ENCODE measurements around the gene GIMAP1. TPM values are rescaled to one million over a fixed set of nuclear protein-coding genes. Genes with fewer than 3 reads are reported as not detected.

Gene GIMAP1
- total and polyA plus RNA-seq, 2 experiments from 2014 or later: not detected

DNA sequence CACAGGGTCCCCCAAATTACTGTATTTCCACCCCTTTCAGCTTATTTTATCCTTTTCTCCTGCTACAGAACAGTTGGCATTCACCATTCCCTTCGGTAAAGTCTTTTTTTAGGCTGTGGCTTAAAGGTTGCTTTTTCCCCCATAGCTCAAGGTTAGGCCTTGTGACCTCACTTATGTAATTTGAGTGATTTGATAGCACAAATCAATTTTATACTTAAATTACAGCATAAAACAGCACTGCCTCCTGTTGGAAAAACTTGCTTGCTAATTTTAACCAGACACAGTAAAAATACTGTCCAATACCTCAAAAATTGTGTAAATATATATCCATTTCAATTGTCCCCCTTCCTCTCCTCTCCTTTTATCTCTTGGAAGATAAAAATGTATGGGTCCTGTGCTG lies 7.1 kb downstream of the GIMAP1 start:
- H3K27me3 ChIP-seq (replicated peaks; ENCODE audit: insufficient read depth): no peaks in the 10 kb centered on the region
- TF ChIP-seq EZH2 (IDR thresholded peaks at IDR 0.05; ENCODE audit: insufficient read depth, poor library complexity, severe bottlenecking) (no peak), EZH2phosphoT487 (IDR thresholded peaks at IDR 0.05; ENCODE audit: insufficient read depth, low read depth) (no peak)
- no peak for DNase-seq
- H3K9ac ChIP-seq: no peak overlapping the region
- H4K20me1 ChIP-seq (ENCODE audit: insufficient read depth): no peaks in the 10 kb centered on the region
- 11 to 17% methylated on average over 1 of the region's 1 CpG for WGBS, 2 experiments (ENCODE audit: low coverage in 1 of 2, low lambda C conversion rate in 2 of 2, missing lambda C conversion rate in 2 of 2)
- no peaks in the 10 kb centered on the region for H3K4me1 ChIP-seq (ENCODE audit: insufficient read depth)
- no peaks in the 10 kb centered on the region for H3K9me3 ChIP-seq (ENCODE audit: low read depth)
- H3K9me2 ChIP-seq (ENCODE audit: insufficient read depth): no peaks in the 10 kb centered on the region
- H3K4me3 ChIP-seq: no peak overlapping the region
- no peaks in the 10 kb centered on the region for H3K36me3 ChIP-seq (ENCODE audit: low read depth)
- no peak overlapping the region for H3K4me2 ChIP-seq (ENCODE audit: unreplicated experiment)
- no peak overlapping the region for H2AFZ ChIP-seq
- no peaks in the 10 kb centered on the region for H3F3A ChIP-seq (ENCODE audit: insufficient read depth)
- H3K27ac ChIP-seq: no peak overlapping the region
- in situ Hi-C loops (cut with MboI): no loop called here
- H3K79me2 ChIP-seq (ENCODE audit: insufficient read depth): no peaks in the 10 kb centered on the region

DNA sequence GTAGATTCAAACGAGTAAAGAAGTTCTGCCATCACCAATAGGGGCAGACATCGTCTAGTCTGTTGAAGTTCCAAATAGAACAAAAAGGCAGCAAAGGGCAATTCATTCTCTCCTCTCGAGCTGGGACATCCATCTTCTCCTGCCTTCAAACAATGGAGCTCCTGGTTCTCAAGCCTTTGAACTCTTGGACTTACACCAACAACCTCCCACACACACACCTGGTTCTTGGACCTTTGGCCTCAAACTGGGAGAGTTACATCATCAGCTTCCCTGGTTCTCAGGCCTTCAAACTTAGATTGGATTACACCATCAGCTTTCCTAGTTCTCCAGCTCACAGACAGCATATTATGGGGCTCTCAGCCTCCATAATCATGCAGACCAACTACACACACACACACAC lies 11.0 kb downstream of the GIMAP1 start:
- no peaks in the 10 kb centered on the region for H3K27me3 ChIP-seq (replicated peaks; ENCODE audit: insufficient read depth)
- H3F3A ChIP-seq (ENCODE audit: insufficient read depth): no peaks in the 10 kb centered on the region
- no peaks in the 10 kb centered on the region for H3K36me3 ChIP-seq (ENCODE audit: low read depth)
- no peaks in the 10 kb centered on the region for H3K9me3 ChIP-seq (ENCODE audit: low read depth)
- H3K9ac ChIP-seq: no peak overlapping the region
- no peak for DNase-seq
- TF ChIP-seq EZH2 (IDR thresholded peaks at IDR 0.05; ENCODE audit: insufficient read depth, poor library complexity, severe bottlenecking) (no peak), EZH2phosphoT487 (IDR thresholded peaks at IDR 0.05; ENCODE audit: insufficient read depth, low read depth) (no peak)
- H2AFZ ChIP-seq: no peak overlapping the region
- H4K20me1 ChIP-seq (ENCODE audit: insufficient read depth): no peaks in the 10 kb centered on the region
- no peak overlapping the region for H3K4me2 ChIP-seq (ENCODE audit: unreplicated experiment)
- no peak overlapping the region for H3K27ac ChIP-seq
- no peak overlapping the region for H3K4me3 ChIP-seq
- WGBS, 2 experiments (ENCODE audit: low coverage in 1 of 2, low lambda C conversion rate in 2 of 2, missing lambda C conversion rate in 2 of 2): 16 to 23% methylated on average over 3 of the region's 3 CpGs
- in situ Hi-C loops (cut with MboI): no loop called here
- no peaks in the 10 kb centered on the region for H3K4me1 ChIP-seq (ENCODE audit: insufficient read depth)
- H3K9me2 ChIP-seq (ENCODE audit: insufficient read depth): no peaks in the 10 kb centered on the region
- H3K79me2 ChIP-seq (ENCODE audit: insufficient read depth): no peaks in the 10 kb centered on the region

DNA sequence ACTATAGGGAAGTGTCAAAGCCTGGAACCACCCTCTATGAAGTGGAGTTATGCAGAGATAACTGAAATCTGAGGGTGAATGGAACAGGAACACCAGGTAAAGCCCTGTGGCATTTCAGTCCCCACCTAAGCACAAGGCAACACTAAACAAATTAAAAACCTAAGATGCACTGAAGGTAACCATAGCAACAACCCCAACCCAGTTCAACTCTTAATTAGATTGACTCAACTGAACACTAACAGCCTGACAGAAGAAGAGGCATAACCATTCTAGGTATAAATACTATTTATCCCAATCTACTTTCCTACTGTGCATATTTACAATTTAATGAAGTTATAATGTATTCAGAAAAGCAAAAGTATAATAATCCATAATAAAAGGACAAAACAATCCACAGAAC lies 11.6 kb downstream of the GIMAP1 start:
- TF ChIP-seq EZH2phosphoT487 (IDR thresholded peaks at IDR 0.05; ENCODE audit: insufficient read depth, low read depth): no peak
- no peak for TF ChIP-seq EZH2 (IDR thresholded peaks at IDR 0.05; ENCODE audit: insufficient read depth, poor library complexity, severe bottlenecking)
- no peaks in the 10 kb centered on the region for H3F3A ChIP-seq (ENCODE audit: insufficient read depth)
- H4K20me1 ChIP-seq (ENCODE audit: insufficient read depth): no peaks in the 10 kb centered on the region
- H3K4me1 ChIP-seq (ENCODE audit: insufficient read depth): no peaks in the 10 kb centered on the region
- H3K4me2 ChIP-seq (ENCODE audit: unreplicated experiment): no peak overlapping the region
- no peaks in the 10 kb centered on the region for H3K79me2 ChIP-seq (ENCODE audit: insufficient read depth)
- no peak overlapping the region for H2AFZ ChIP-seq
- H3K9me3 ChIP-seq (ENCODE audit: low read depth): no peaks in the 10 kb centered on the region
- H3K9ac ChIP-seq: no peak overlapping the region
- H3K27me3 ChIP-seq (replicated peaks; ENCODE audit: insufficient read depth): no peaks in the 10 kb centered on the region
- no peak overlapping the region for H3K27ac ChIP-seq
- no peak for DNase-seq
- no peak overlapping the region for H3K4me3 ChIP-seq
- H3K36me3 ChIP-seq (ENCODE audit: low read depth): no peaks in the 10 kb centered on the region
- in situ Hi-C loops (cut with MboI): no loop called here
- H3K9me2 ChIP-seq (ENCODE audit: insufficient read depth): no peaks in the 10 kb centered on the region

DNA sequence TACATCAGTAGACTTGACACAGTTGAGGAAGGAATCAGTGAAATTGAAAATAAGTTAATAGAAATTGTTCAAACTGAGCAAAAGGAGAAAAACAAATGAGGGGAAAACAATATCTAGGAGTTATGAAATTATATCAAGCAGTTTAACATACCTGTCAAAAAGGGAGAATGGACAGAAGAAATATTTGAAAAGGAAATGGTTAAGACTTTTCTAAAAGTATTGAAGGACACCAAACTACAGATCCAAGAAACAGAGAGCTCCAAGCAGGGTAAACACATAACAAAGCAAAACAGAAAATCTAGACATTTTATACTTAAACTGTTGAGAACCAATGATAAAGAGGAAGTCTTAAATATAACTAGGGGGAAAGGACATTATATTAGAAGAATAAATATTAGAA lies 12.2 kb downstream of the GIMAP1 start:
- H3K27ac ChIP-seq: no peak overlapping the region
- no peaks in the 10 kb centered on the region for H3K79me2 ChIP-seq (ENCODE audit: insufficient read depth)
- H3F3A ChIP-seq (ENCODE audit: insufficient read depth): no peaks in the 10 kb centered on the region
- no peaks in the 10 kb centered on the region for H3K4me1 ChIP-seq (ENCODE audit: insufficient read depth)
- TF ChIP-seq EZH2phosphoT487 (IDR thresholded peaks at IDR 0.05; ENCODE audit: insufficient read depth, low read depth) (no peak), EZH2 (IDR thresholded peaks at IDR 0.05; ENCODE audit: insufficient read depth, poor library complexity, severe bottlenecking) (no peak)
- no peak overlapping the region for H2AFZ ChIP-seq
- no peak overlapping the region for H3K4me3 ChIP-seq
- no peaks in the 10 kb centered on the region for H3K9me3 ChIP-seq (ENCODE audit: low read depth)
- no peak overlapping the region for H3K9ac ChIP-seq
- H3K36me3 ChIP-seq (ENCODE audit: low read depth): no peaks in the 10 kb centered on the region
- DNase-seq: no peak
- H3K9me2 ChIP-seq (ENCODE audit: insufficient read depth): no peaks in the 10 kb centered on the region
- H3K4me2 ChIP-seq (ENCODE audit: unreplicated experiment): no peak overlapping the region
- no peaks in the 10 kb centered on the region for H3K27me3 ChIP-seq (replicated peaks; ENCODE audit: insufficient read depth)
- no peaks in the 10 kb centered on the region for H4K20me1 ChIP-seq (ENCODE audit: insufficient read depth)
- in situ Hi-C loops (cut with MboI): no loop called here

DNA sequence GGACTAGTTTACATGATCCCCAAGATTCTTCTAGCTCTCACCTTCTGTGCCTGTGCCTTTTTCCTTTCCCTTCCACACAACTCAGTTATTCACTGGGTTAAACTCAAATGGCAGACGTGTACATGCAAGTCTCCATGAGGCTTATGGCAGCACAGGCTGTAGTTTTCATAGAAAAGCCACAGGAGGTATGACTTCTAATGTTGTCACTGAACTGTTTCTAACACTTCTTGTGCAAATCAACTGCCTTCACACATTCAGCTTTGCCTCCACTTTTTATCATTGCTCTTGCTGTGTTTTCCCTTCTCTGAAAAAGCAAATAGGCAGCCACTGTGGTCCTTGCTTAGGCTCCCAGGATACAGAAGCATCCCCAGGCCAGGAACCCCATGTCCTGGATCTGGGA lies 15.5 kb downstream of the GIMAP1 start:
- Histone ChIP-seq H3K4me3 (no peak overlapping the region), H3F3A (ENCODE audit: insufficient read depth) (no peaks in the 10 kb centered on the region), H3K9me3 (ENCODE audit: low read depth) (no peaks in the 10 kb centered on the region), H3K9ac (no peak overlapping the region), H3K79me2 (ENCODE audit: insufficient read depth) (no peaks in the 10 kb centered on the region), H3K27me3 (replicated peaks; ENCODE audit: insufficient read depth) (no peaks in the 10 kb centered on the region), H4K20me1 (ENCODE audit: insufficient read depth) (no peaks in the 10 kb centered on the region), H3K27ac (no peak overlapping the region), H3K36me3 (ENCODE audit: low read depth) (no peaks in the 10 kb centered on the region), H3K4me1 (ENCODE audit: insufficient read depth) (no peaks in the 10 kb centered on the region), H3K4me2 (ENCODE audit: unreplicated experiment) (no peak overlapping the region), H3K9me2 (ENCODE audit: insufficient read depth) (no peaks in the 10 kb centered on the region), H2AFZ (no peak overlapping the region)
- TF ChIP-seq EZH2 (IDR thresholded peaks at IDR 0.05; ENCODE audit: insufficient read depth, poor library complexity, severe bottlenecking): no peak
- TF ChIP-seq EZH2phosphoT487 (IDR thresholded peaks at IDR 0.05; ENCODE audit: insufficient read depth, low read depth): no peak
- no peak for DNase-seq
- WGBS, 2 experiments (ENCODE audit: low coverage in 1 of 2, low lambda C conversion rate in 2 of 2, missing lambda C conversion rate in 2 of 2): 0 to 6% methylated on average over 1 of the region's 1 CpG
- in situ Hi-C loops (cut with MboI): no loop called here
